PFSK-1 (cell line): Measurements from ENCODE around the gene EGFL7.

Experiments
- POLR2AphosphoS5 ChIP-seq: IDR thresholded peaks from 2 replicates; pipeline ENCODE4 v1.6.1; 2012; ENCODE audit warnings: low read depth, mild to moderate bottlenecking, control low read depth, low read length, moderate library complexity
- REST ChIP-seq, 2 experiments: IDR thresholded peaks; 2 replicates each; pipeline versions ENCODE4 v1.6.1 to v1.8.0; 2011 to 2012; ENCODE audit warnings: low read depth in 2 of 2, low read length in 2 of 2, control low read depth in 1 of 2, inconsistent platforms in 1 of 2, mild to moderate bottlenecking in 1 of 2, moderate library complexity in 1 of 2; ENCODE audit not compliant: insufficient read depth in 1 of 2
- SIN3A ChIP-seq: IDR thresholded peaks from 2 replicates; pipeline ENCODE4 v1.6.1; 2012; ENCODE audit warnings: mild to moderate bottlenecking, low read length, moderate library complexity, borderline replicate concordance; ENCODE audit not compliant: insufficient read depth
- TAF1 ChIP-seq: IDR thresholded peaks from 2 replicates; pipeline ENCODE4 v1.6.1; 2012; ENCODE audit warnings: low read length, control low read depth, borderline replicate concordance; ENCODE audit not compliant: insufficient read depth

- TF ChIP-seq TAF1 (no peak), POLR2AphosphoS5 (no peak), REST (IDR thresholded peaks at IDR 0.05; ENCODE audit: insufficient read depth in 1 of 2, low read depth in 2 of 2, low read length in 2 of 2) (no peak), SIN3A (no peak)
These were observed 34.6 kb downstream of the EGFL7 start for GRCh38 chr9:136697146-136697820.
